Vagina (tissue), 2 donors: ENCODE measurements around the gene SUSD1.

Experiments used
- CTCF ChIP-seq, 3 experiments: fragments of 450-650 bp in 2 of 3; fragments of 200-600 bp in 1 of 3; sonication (generic) in 1 of 3; IDR thresholded peaks; one replicate each; pipeline ENCODE4 v1.5.1; 2017 to 2019; ENCODE audit warnings: antibody characterized with exemption in 3 of 3, mild to moderate bottlenecking in 2 of 3, moderate library complexity in 2 of 3
- POLR2AphosphoS5 ChIP-seq, 2 donors: sonication (generic); formaldehyde crosslinking; IDR thresholded peaks; one replicate each; pipeline ENCODE4 v1.9.0; 2017; ENCODE audit warnings: antibody characterized with exemption in 2 of 2, mild to moderate bottlenecking in 2 of 2, low read depth in 1 of 2; ENCODE audit not compliant: insufficient read depth in 1 of 2

GRCh38 chr9:112064871-112065270 is 110.2 kb downstream of the SUSD1 start:
- TF ChIP-seq CTCF (IDR thresholded peaks at IDR 0.05) (no peak), POLR2AphosphoS5 (IDR thresholded peaks at IDR 0.05; ENCODE audit: insufficient read depth in 1 of 2, low read depth in 1 of 2) (no peak)
